ENCODE measurements around the gene SLIT3.

DNA sequence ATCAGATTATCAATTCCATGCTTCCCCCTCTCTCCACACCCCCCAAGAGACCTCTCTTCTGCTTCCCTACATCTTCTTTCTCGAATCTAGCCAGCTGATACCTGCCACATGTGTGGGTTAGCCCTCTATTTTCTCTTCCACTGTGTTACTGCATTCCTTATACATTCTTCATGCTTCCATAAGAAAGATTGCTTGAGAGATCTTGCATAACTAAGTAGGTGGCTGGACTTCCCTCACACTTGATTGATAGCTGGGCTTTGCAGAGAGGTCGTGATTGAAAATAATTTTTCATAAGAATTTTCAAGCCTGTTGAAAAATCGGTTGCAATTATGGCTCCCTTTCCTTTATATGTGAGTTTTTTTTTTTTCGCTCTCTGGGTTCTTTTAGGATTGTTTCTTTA lies 688.8 kb downstream of the SLIT3 start:
- no peak for TF ChIP-seq CTCF (IDR thresholded peaks at IDR 0.05)
- TF ChIP-seq POLR2A (IDR thresholded peaks at IDR 0.05) = no peak
